OCI-LY1 (cell line): Measurements from ENCODE around the gene TJP3.
"Not testable (repeated sequence)": the region's sequence is repeated elsewhere in the genome, so short reads cannot be mapped to it uniquely, and the experiment has no call there.

ENCODE experiments used
- H2AFZ ChIP-seq: fragments of 200-600 bp; sonication (generic), shearing (Covaris generic); 2 replicates; pipeline ENCODE4 v1.6.0; 2014; ENCODE audit warnings: antibody characterized with exemption, mild to moderate bottlenecking, low read length
- H3F3A ChIP-seq: fragments of 200-600 bp; sonication (generic), shearing (Covaris generic); 2 replicates; pipeline ENCODE4 v1.6.0; 2014; ENCODE audit warnings: mild to moderate bottlenecking, antibody characterized with exemption, low read length, moderate library complexity; ENCODE audit not compliant: insufficient read depth
- H3K27ac ChIP-seq: fragments of 200-600 bp; sonication (generic); 2 replicates; pipeline ENCODE4 v1.5.1; 2014; ENCODE audit warnings: low read length, mixed run types, mild to moderate bottlenecking, low read depth; ENCODE audit not compliant: poor library complexity, severe bottlenecking
- H3K27me3 ChIP-seq: fragments of 200-600 bp; sonication (generic); 2 replicates; pipeline ENCODE4 v1.6.0; 2014; ENCODE audit warnings: antibody characterized with exemption, mild to moderate bottlenecking, low read length, moderate library complexity; ENCODE audit not compliant: insufficient read depth
- H3K36me3 ChIP-seq: fragments of 200-600 bp; sonication (generic); 2 replicates; pipeline ENCODE4 v1.6.1; 2014; ENCODE audit warnings: mild to moderate bottlenecking, antibody characterized with exemption, low read length, moderate library complexity, mixed read lengths; ENCODE audit not compliant: insufficient read depth
- H3K4me1 ChIP-seq: fragments of 200-600 bp; sonication (generic); 2 replicates; pipeline ENCODE4 v1.5.1; 2014; ENCODE audit warnings: mild to moderate bottlenecking, low read length, moderate library complexity; ENCODE audit not compliant: insufficient read depth, severe bottlenecking
- H3K4me2 ChIP-seq: fragments of 200-600 bp; sonication (generic), shearing (Covaris generic); 2 replicates; pipeline ENCODE4 v1.6.1; 2014; ENCODE audit warnings: low read length
- H3K4me3 ChIP-seq: fragments of 200-600 bp; sonication (generic); 2 replicates; pipeline ENCODE4 v1.5.1; 2014; ENCODE audit warnings: low read length, low read depth, mild to moderate bottlenecking, mixed read lengths; ENCODE audit not compliant: poor library complexity, severe bottlenecking
- H3K79me2 ChIP-seq: fragments of 200-600 bp; shearing (Covaris generic); 2 replicates; pipeline ENCODE4 v1.6.1; 2016; ENCODE audit warnings: mixed run types, low read length, mixed read lengths; ENCODE audit not compliant: insufficient read depth
- H3K9ac ChIP-seq: fragments of 200-600 bp; sonication (generic), shearing (Covaris generic); 2 replicates; pipeline ENCODE4 v1.6.1; 2014; ENCODE audit warnings: mild to moderate bottlenecking, low read length, mixed read lengths
- H3K9me2 ChIP-seq: fragments of 200-600 bp; sonication (generic), shearing (Covaris generic); 2 replicates; pipeline ENCODE4 v1.6.1; 2014; ENCODE audit warnings: low read depth, mild to moderate bottlenecking, low read length, mixed read lengths
- H3K9me3 ChIP-seq: fragments of 200-600 bp; shearing (Covaris generic); 2 replicates; pipeline ENCODE4 v1.6.1; 2014; ENCODE audit warnings: low read length, mixed read lengths
- H4K20me1 ChIP-seq: fragments of 200-600 bp; sonication (generic), shearing (Covaris generic); 2 replicates; pipeline ENCODE4 v1.6.0; 2016; ENCODE audit warnings: mild to moderate bottlenecking, low read length; ENCODE audit not compliant: insufficient read depth
- CTCF ChIP-seq: fragments of 200-600 bp; sonication (generic), shearing (Covaris generic); IDR thresholded peaks from 2 replicates; pipeline ENCODE4 v1.5.1; 2017; ENCODE audit warnings: mild to moderate bottlenecking, antibody characterized with exemption, low read length, moderate library complexity, mixed read lengths
- EZH2 ChIP-seq: fragments of 200-600 bp; sonication (generic), shearing (Covaris generic); IDR thresholded peaks from 2 replicates; pipeline ENCODE4 v1.8.0; 2017; ENCODE audit warnings: borderline replicate concordance, mixed run types, mild to moderate bottlenecking, antibody characterized with exemption, low read length, moderate library complexity, mixed read lengths

The TJP3 gene

GRCh38 chr19:3762501-3763459, 54.6 kb downstream of the TJP3 start, which contains the start of gene MRPL54:
Gene MRPL54 (plus strand): TSS chr19:3762682. CDS start chr19:3762701, 19 bp downstream.
- TF ChIP-seq CTCF = no peak
- no peak for TF ChIP-seq EZH2
- Histone ChIP-seq H3K9me2 (no peaks in the 10 kb centered on the region), H3K4me2 (peak within 1 kb of the TSS; percentile 75), H3K27me3 (no peaks in the 10 kb centered on the region), H4K20me1 (no peaks in the 10 kb centered on the region), H2AFZ (no peak within 1 kb of the TSS), H3K27ac (peak within 1 kb of the TSS; percentile 90), H3K36me3 (peaks cover 25% of the 10 kb centered on the region), H3F3A (no peaks in the 10 kb centered on the region), H3K79me2 (no peaks in the 10 kb centered on the region), H3K4me1 (peaks cover 25% of the 10 kb centered on the region), H3K9ac (peak within 1 kb of the TSS; percentile 90), H3K9me3 (no peaks in the 10 kb centered on the region), H3K4me3 (peak within 1 kb of the TSS; percentile 84)

GRCh38 chr19:3765121-3765520, 56.9 kb downstream of the TJP3 start:
- no peaks in the 10 kb centered on the region for H3K9me3 ChIP-seq
- H3K36me3 ChIP-seq = peaks cover 16% of the 10 kb centered on the region
- H3K27ac ChIP-seq = no peak overlapping the region
- no peak overlapping the region for H2AFZ ChIP-seq
- no peaks in the 10 kb centered on the region for H3F3A ChIP-seq
- peaks cover 18% of the 10 kb centered on the region for H3K4me1 ChIP-seq
- TF ChIP-seq CTCF (no peak), EZH2 (no peak)
- H4K20me1 ChIP-seq = no peaks in the 10 kb centered on the region
- H3K9ac ChIP-seq = no peak overlapping the region
- no peaks in the 10 kb centered on the region for H3K27me3 ChIP-seq
- no peaks in the 10 kb centered on the region for H3K79me2 ChIP-seq
- no peak overlapping the region for H3K4me3 ChIP-seq
- H3K4me2 ChIP-seq = no peak overlapping the region
- H3K9me2 ChIP-seq = no peaks in the 10 kb centered on the region

GRCh38 chr19:3765757-3766156, 57.6 kb downstream of the TJP3 start:
- not testable (repeated sequence) for H3K4me3 ChIP-seq, H3K79me2 ChIP-seq, H3K9ac ChIP-seq, H3F3A ChIP-seq, H4K20me1 ChIP-seq, H3K27me3 ChIP-seq, H2AFZ ChIP-seq, H3K9me2 ChIP-seq, H3K4me2 ChIP-seq, H3K9me3 ChIP-seq, H3K27ac ChIP-seq
- H3K4me1 ChIP-seq = peaks cover 12% of the 10 kb centered on the region
- H3K36me3 ChIP-seq = peaks cover 16% of the 10 kb centered on the region
